CD4-positive, alpha-beta T cell (primary cell): ENCODE measurements around the gene MAML2. TPM values are rescaled to one million over a fixed set of nuclear protein-coding genes. Genes with fewer than 3 reads are reported as not detected.

Experiments used
- ATAC-seq: fragments of 200-7000 bp; cut with Tn5 transposase; one replicate; pipeline ENCODE4 v1.10.0; 2022; ENCODE audit warnings: mild to moderate bottlenecking; ENCODE audit not compliant: poor library complexity
- CTCF ChIA-PET: fragments of 350-600 bp; sonication (Branson Sonifier 250); formaldehyde crosslinking; loops from one replicate; lab custom pipeline; 2021; ENCODE audit warnings: antibody characterized with exemption, inconsistent platforms; lab: Charles Lee
- POLR2A ChIA-PET: fragments of 350-600 bp; sonication (Branson Sonifier 250); formaldehyde crosslinking; loops from one replicate; lab custom pipeline; 2021; ENCODE audit warnings: antibody characterized with exemption, inconsistent platforms; lab: Charles Lee
- DNase-seq, 14 experiments: peaks; one replicate each; pipeline ENCODE4 v3.0.0-alpha.2; 2013 to 2020; ENCODE audit warnings: mixed read lengths in 2 of 14
- H3K27ac ChIP-seq, 2 donors: one replicate each; pipeline versions ENCODE4 v1.5.1 to v1.7.0; 2013; ENCODE audit warnings: low read length in 2 of 2, low read depth in 1 of 2, mild to moderate bottlenecking in 1 of 2
- H3K27me3 ChIP-seq, 2 experiments: 1 replicate in 1 of 2; 2 replicates in 1 of 2; pipeline versions ENCODE4 v1.6.1 to v1.7.0; 2013; ENCODE audit warnings: low read length in 2 of 2, control low read depth in 1 of 2, mild to moderate bottlenecking in 1 of 2, moderate library complexity in 1 of 2; ENCODE audit not compliant: insufficient read depth in 2 of 2, control insufficient read depth in 1 of 2
- H3K36me3 ChIP-seq: one replicate; pipeline ENCODE4 v1.6.1; 2013; ENCODE audit warnings: low read length, control low read depth; ENCODE audit not compliant: insufficient read depth
- H3K4me1 ChIP-seq: one replicate; pipeline ENCODE4 v1.6.1; 2013; ENCODE audit warnings: low read length, control low read depth; ENCODE audit not compliant: insufficient read depth
- H3K4me3 ChIP-seq: one replicate; pipeline ENCODE4 v1.5.1; 2013; ENCODE audit warnings: mild to moderate bottlenecking, low read length, moderate library complexity
- H3K9me3 ChIP-seq, 2 experiments: 1 replicate in 1 of 2; 2 replicates in 1 of 2; pipeline versions ENCODE4 v1.6.1 to v1.7.0; 2013; ENCODE audit warnings: low read length in 2 of 2, mild to moderate bottlenecking in 2 of 2, control low read depth in 1 of 2, moderate library complexity in 1 of 2; ENCODE audit not compliant: control insufficient read depth in 1 of 2, insufficient read depth in 1 of 2
- H3K27ac Mint-ChIP-seq: one replicate; pipeline ENCODE4 v1.8.0; 2020; ENCODE audit warnings: mixed read lengths
- H3K27me3 Mint-ChIP-seq: one replicate; pipeline ENCODE4 v1.8.0; 2021; ENCODE audit warnings: mixed read lengths
- H3K36me3 Mint-ChIP-seq: one replicate; pipeline ENCODE4 v1.8.0; 2021; ENCODE audit warnings: low read depth, mixed read lengths
- H3K4me1 Mint-ChIP-seq: one replicate; pipeline ENCODE4 v1.8.0; 2021; ENCODE audit warnings: low read depth, mixed read lengths
- H3K4me3 Mint-ChIP-seq: one replicate; pipeline ENCODE4 v1.8.0; 2020; ENCODE audit warnings: mild to moderate bottlenecking, mixed read lengths
- H3K9me3 Mint-ChIP-seq: one replicate; pipeline ENCODE4 v1.8.0; 2020; ENCODE audit warnings: mixed read lengths
- intact Hi-C, 2 experiments: fragments of 100-400 bp; cut with DNase I in 1 of 2; cut with micrococcal nuclease in 1 of 2; formaldehyde crosslinking; loops; one replicate each; pipeline versions ENCODE4 v1.15.1 to v1.9.0; 2023 to 2025; cut with DNase I, micrococcal nuclease
- total RNA-seq, 174 experiments: library from RNA in 2 of 174; stranded (reverse) in 2 of 174; gene quantifications; one replicate each; pipeline ENCODE4 v1.2.3 and lab custom pipeline; 2021 to 2026
- TF ChIP-seq, protein P1 (sequence below): fragments of 200-600 bp; IDR thresholded peaks from one replicate; pipeline ENCODE4 v1.8.0; 2022; ENCODE audit warnings: antibody characterized with exemption, mild to moderate bottlenecking

Gene MAML2
- total RNA-seq, 2 experiments from 2014 or later: 58.8 to 59.8 TPM

GRCh38 chr11:96037405-96037949, 305.5 kb downstream of the MAML2 start:
- Histone ChIP-seq H3K4me1 (no peaks in the 10 kb centered on the region), H3K36me3 (peaks cover 2% of the 10 kb centered on the region), H3K27me3 (no peaks in the 10 kb centered on the region), H3K4me3 (no peak overlapping the region), H3K27ac (no peak overlapping the region), H3K9me3 (no peaks in the 10 kb centered on the region)
- CTCF ChIA-PET: interaction anchor here (1.0 to 1.4 kb wide), 3 partner anchors 17 to 306 kb away, joined by 3 to 4 read pairs (median 3); partner anchors contain the start of gene MAML2
- H3K4me3 Mint-ChIP-seq: no peak overlapping the region
- TF ChIP-seq, protein P1, sequence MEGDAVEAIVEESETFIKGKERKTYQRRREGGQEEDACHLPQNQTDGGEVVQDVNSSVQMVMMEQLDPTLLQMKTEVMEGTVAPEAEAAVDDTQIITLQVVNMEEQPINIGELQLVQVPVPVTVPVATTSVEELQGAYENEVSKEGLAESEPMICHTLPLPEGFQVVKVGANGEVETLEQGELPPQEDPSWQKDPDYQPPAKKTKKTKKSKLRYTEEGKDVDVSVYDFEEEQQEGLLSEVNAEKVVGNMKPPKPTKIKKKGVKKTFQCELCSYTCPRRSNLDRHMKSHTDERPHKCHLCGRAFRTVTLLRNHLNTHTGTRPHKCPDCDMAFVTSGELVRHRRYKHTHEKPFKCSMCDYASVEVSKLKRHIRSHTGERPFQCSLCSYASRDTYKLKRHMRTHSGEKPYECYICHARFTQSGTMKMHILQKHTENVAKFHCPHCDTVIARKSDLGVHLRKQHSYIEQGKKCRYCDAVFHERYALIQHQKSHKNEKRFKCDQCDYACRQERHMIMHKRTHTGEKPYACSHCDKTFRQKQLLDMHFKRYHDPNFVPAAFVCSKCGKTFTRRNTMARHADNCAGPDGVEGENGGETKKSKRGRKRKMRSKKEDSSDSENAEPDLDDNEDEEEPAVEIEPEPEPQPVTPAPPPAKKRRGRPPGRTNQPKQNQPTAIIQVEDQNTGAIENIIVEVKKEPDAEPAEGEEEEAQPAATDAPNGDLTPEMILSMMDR: no peak
- peaks cover 45% of the 10 kb centered on the region for H3K36me3 Mint-ChIP-seq
- no peak for DNase-seq
- peaks cover 81% of the 10 kb centered on the region for H3K4me1 Mint-ChIP-seq
- no peaks in the 10 kb centered on the region for H3K9me3 Mint-ChIP-seq
- no peak for ATAC-seq
- intact Hi-C loops: no loop called here
- H3K27ac Mint-ChIP-seq: no peak overlapping the region
- POLR2A ChIA-PET: no interaction called here
- H3K27me3 Mint-ChIP-seq: no peaks in the 10 kb centered on the region

DNA sequence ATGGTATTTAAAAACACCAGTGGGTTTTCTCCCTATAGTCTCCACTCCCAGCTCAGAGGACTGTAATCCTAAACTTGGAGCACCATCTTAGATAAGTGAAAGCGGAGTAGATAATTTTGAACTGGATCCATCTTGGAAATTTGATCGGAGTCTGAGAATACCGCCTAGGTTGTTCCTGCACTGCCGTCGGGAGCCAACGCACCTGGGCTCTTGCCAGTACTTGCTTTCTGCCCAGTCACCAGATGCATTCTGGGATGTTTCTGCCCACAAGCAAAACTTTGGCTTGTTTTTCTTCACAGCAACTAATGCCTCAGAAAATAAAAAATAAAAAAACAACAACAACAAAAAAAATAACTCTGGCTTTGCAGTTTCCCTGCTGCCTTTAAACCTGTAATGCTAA, 306.1 kb downstream of the MAML2 start:
- TF ChIP-seq, protein P1: no peak
- H3K36me3 ChIP-seq: peaks cover 2% of the 10 kb centered on the region
- no peak for ATAC-seq
- intact Hi-C loops: no loop called here
- peak overlapping the region; percentile 68 for H3K27ac Mint-ChIP-seq
- H3K4me1 Mint-ChIP-seq: peaks cover 78% of the 10 kb centered on the region
- CTCF ChIA-PET: interaction anchor here (1.0 to 1.4 kb wide), 3 partner anchors 18 to 306 kb away, joined by 3 to 4 read pairs (median 3); partner anchors contain the start of gene MAML2
- no peaks in the 10 kb centered on the region for H3K9me3 Mint-ChIP-seq
- no peak overlapping the region for H3K4me3 ChIP-seq
- H3K9me3 ChIP-seq: no peaks in the 10 kb centered on the region
- POLR2A ChIA-PET: interaction anchor here (0.6 kb wide), 1 partner anchor 21 kb away, joined by 3 read pairs; no protein-coding TSS in a partner anchor
- no peak overlapping the region for H3K4me3 Mint-ChIP-seq
- peaks cover 42% of the 10 kb centered on the region for H3K36me3 Mint-ChIP-seq
- H3K27me3 ChIP-seq: no peaks in the 10 kb centered on the region
- H3K27ac ChIP-seq: no peak overlapping the region
- no peaks in the 10 kb centered on the region for H3K4me1 ChIP-seq
- no peak for DNase-seq
- H3K27me3 Mint-ChIP-seq: no peaks in the 10 kb centered on the region

DNA sequence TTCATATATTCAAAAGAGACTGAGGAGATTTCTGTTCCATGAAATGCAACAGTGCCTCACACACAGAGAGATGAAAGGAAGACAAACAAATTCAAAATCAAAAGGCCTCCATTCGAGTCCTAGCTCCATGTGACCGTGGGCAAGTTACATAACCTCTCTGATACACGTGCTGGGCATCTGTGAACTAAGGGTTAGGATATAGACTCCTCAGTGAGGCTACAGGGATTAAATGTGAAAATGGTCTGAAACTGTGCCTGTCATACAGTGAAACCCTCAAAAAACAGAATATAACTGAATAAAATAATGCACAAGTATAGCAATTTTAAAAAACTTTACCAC, 307.3 kb downstream of the MAML2 start:
- intact Hi-C loops: no loop called here
- H3K9me3 ChIP-seq: no peaks in the 10 kb centered on the region
- peak; percentile 39 for ATAC-seq
- H3K36me3 ChIP-seq: peaks cover 2% of the 10 kb centered on the region
- ChIA-PET CTCF (interaction anchor here (0.6 to 2.2 kb wide), 3 partner anchors 19 to 277 kb away, joined by 4 to 5 read pairs (median 5); no protein-coding TSS in a partner anchor), POLR2A (interaction anchor here (0.7 kb wide), 1 partner anchor 22 kb away, joined by 3 read pairs; no protein-coding TSS in a partner anchor)
- Mint-ChIP-seq H3K36me3 (peaks cover 33% of the 10 kb centered on the region), H3K4me3 (no peak overlapping the region), H3K4me1 (peaks cover 75% of the 10 kb centered on the region), H3K27me3 (no peaks in the 10 kb centered on the region), H3K27ac (peak overlapping the region; percentile 68), H3K9me3 (no peaks in the 10 kb centered on the region)
- H3K27ac ChIP-seq: no peak overlapping the region
- H3K4me1 ChIP-seq: no peaks in the 10 kb centered on the region
- TF ChIP-seq, protein P1: no peak
- H3K4me3 ChIP-seq: no peak overlapping the region
- DNase-seq: peak in 2 of 14 experiments; percentile 28 to 32
- H3K27me3 ChIP-seq: no peaks in the 10 kb centered on the region
